ENCODE results near the gene EPB41L1.

Gene EPB41L1

GRCh38 chr20:36116807-36117441 lies 37.6 kb upstream of the EPB41L1 start:
- H3K9ac ChIP-seq (ENCODE audit: low read length) = no peak overlapping the region
- H2AFZ ChIP-seq (ENCODE audit: low read depth, low read length) = no peak overlapping the region
- no peaks in the 10 kb centered on the region for H3K36me3 ChIP-seq (replicated peaks; ENCODE audit: low read depth, low read length)
- no peaks in the 10 kb centered on the region for H3K79me2 ChIP-seq (ENCODE audit: low read length)
- H3K9me3 ChIP-seq (ENCODE audit: insufficient read depth, low read length) = no peaks in the 10 kb centered on the region
- H4K20me1 ChIP-seq (ENCODE audit: insufficient read depth, low read length) = no peaks in the 10 kb centered on the region
- H3K4me2 ChIP-seq (ENCODE audit: low read length) = no peak overlapping the region
- 0 out of 2 replicates have a peak, but pooled peaks cover 4% of the 10 kb centered on the region for H3K27me3 ChIP-seq (ENCODE audit: low read depth, low read length)
- TF ChIP-seq CTCF (IDR thresholded peaks at IDR 0.05; ENCODE audit: low read depth, low read length) (no peak), EZH2phosphoT487 (IDR thresholded peaks at IDR 0.05; ENCODE audit: low read depth) (no peak)
- no peak overlapping the region for H3K4me3 ChIP-seq (ENCODE audit: low read length)
- peaks cover 31% of the 10 kb centered on the region for H3K4me1 ChIP-seq (ENCODE audit: low read length)
- no peak overlapping the region for H3K27ac ChIP-seq (ENCODE audit: low read length)

GRCh38 chr20:36117638-36118037 lies 36.9 kb upstream of the EPB41L1 start:
- no peak overlapping the region for H3K27ac ChIP-seq (ENCODE audit: low read length)
- 0 out of 2 replicates have a peak, but pooled peaks cover 4% of the 10 kb centered on the region for H3K27me3 ChIP-seq (ENCODE audit: low read depth, low read length)
- no peaks in the 10 kb centered on the region for H3K9me3 ChIP-seq (ENCODE audit: insufficient read depth, low read length)
- no peaks in the 10 kb centered on the region for H3K36me3 ChIP-seq (replicated peaks; ENCODE audit: low read depth, low read length)
- TF ChIP-seq EZH2phosphoT487 (IDR thresholded peaks at IDR 0.05; ENCODE audit: low read depth) (no peak), CTCF (IDR thresholded peaks at IDR 0.05; ENCODE audit: low read depth, low read length) (no peak)
- H3K4me1 ChIP-seq (ENCODE audit: low read length) = peaks cover 31% of the 10 kb centered on the region
- H3K79me2 ChIP-seq (ENCODE audit: low read length) = no peaks in the 10 kb centered on the region
- H2AFZ ChIP-seq (ENCODE audit: low read depth, low read length) = no peak overlapping the region
- H3K4me2 ChIP-seq (ENCODE audit: low read length) = no peak overlapping the region
- no peak overlapping the region for H3K9ac ChIP-seq (ENCODE audit: low read length)
- H3K4me3 ChIP-seq (ENCODE audit: low read length) = no peak overlapping the region
- no peaks in the 10 kb centered on the region for H4K20me1 ChIP-seq (ENCODE audit: insufficient read depth, low read length)

GRCh38 chr20:36118371-36118770 lies 36.2 kb upstream of the EPB41L1 start:
- H3K79me2 ChIP-seq (ENCODE audit: low read length) = no peaks in the 10 kb centered on the region
- H3K4me1 ChIP-seq (ENCODE audit: low read length) = peaks cover 27% of the 10 kb centered on the region
- no peak overlapping the region for H3K4me3 ChIP-seq (ENCODE audit: low read length)
- no peak overlapping the region for H2AFZ ChIP-seq (ENCODE audit: low read depth, low read length)
- H3K9ac ChIP-seq (ENCODE audit: low read length) = no peak overlapping the region
- TF ChIP-seq CTCF (IDR thresholded peaks at IDR 0.05; ENCODE audit: low read depth, low read length) (no peak), EZH2phosphoT487 (IDR thresholded peaks at IDR 0.05; ENCODE audit: low read depth) (no peak)
- no peaks in the 10 kb centered on the region for H3K9me3 ChIP-seq (ENCODE audit: insufficient read depth, low read length)
- no peaks in the 10 kb centered on the region for H4K20me1 ChIP-seq (ENCODE audit: insufficient read depth, low read length)
- H3K27me3 ChIP-seq (ENCODE audit: low read depth, low read length) = 0 out of 2 replicates have a peak, but pooled peaks cover 4% of the 10 kb centered on the region
- H3K4me2 ChIP-seq (ENCODE audit: low read length) = no peak overlapping the region
- H3K36me3 ChIP-seq (replicated peaks; ENCODE audit: low read depth, low read length) = no peaks in the 10 kb centered on the region
- no peak overlapping the region for H3K27ac ChIP-seq (ENCODE audit: low read length)

GRCh38 chr20:36119537-36119936 lies 35.0 kb upstream of the EPB41L1 start:
- no peaks in the 10 kb centered on the region for H3K36me3 ChIP-seq (replicated peaks; ENCODE audit: low read depth, low read length)
- H3K27ac ChIP-seq (ENCODE audit: low read length) = no peak overlapping the region
- H3K27me3 ChIP-seq (ENCODE audit: low read depth, low read length) = 0 out of 2 replicates have a peak, but pooled peaks cover 4% of the 10 kb centered on the region
- no peak overlapping the region for H3K9ac ChIP-seq (ENCODE audit: low read length)
- H3K4me1 ChIP-seq (ENCODE audit: low read length) = peaks cover 15% of the 10 kb centered on the region
- no peaks in the 10 kb centered on the region for H3K9me3 ChIP-seq (ENCODE audit: insufficient read depth, low read length)
- H3K79me2 ChIP-seq (ENCODE audit: low read length) = no peaks in the 10 kb centered on the region
- TF ChIP-seq EZH2phosphoT487 (IDR thresholded peaks at IDR 0.05; ENCODE audit: low read depth) = no peak
- no peak for TF ChIP-seq CTCF (IDR thresholded peaks at IDR 0.05; ENCODE audit: low read depth, low read length)
- no peak overlapping the region for H3K4me2 ChIP-seq (ENCODE audit: low read length)
- no peaks in the 10 kb centered on the region for H4K20me1 ChIP-seq (ENCODE audit: insufficient read depth, low read length)
- no peak overlapping the region for H2AFZ ChIP-seq (ENCODE audit: low read depth, low read length)
- H3K4me3 ChIP-seq (ENCODE audit: low read length) = no peak overlapping the region

Data from OCI-LY3 (cell line).